Keratinocyte (primary cell): ENCODE measurements around the gene PIGZ. TPM values are rescaled to one million over a fixed set of nuclear protein-coding genes. Genes with fewer than 3 reads are reported as not detected.

ENCODE experiments used
- DNase-seq: peaks from one replicate; pipeline ENCODE4 v3.0.0-alpha.2; 2011; ENCODE audit warnings: low read depth, missing footprints, low spot score
- FAIRE-seq: peaks from 2 replicates; lab custom pipeline; 2011; peaks lifted over from hg19 to GRCh38; lab: Jason Lieb, UNC
- H2AFZ ChIP-seq: 2 replicates; pipeline ENCODE4 v1.6.0; 2012; ENCODE audit warnings: low read length, control low read depth, inconsistent platforms; ENCODE audit not compliant: control insufficient read depth
- H3K27ac ChIP-seq: 2 replicates; pipeline ENCODE4 v1.5.1; 2011; ENCODE audit warnings: low read length; ENCODE audit not compliant: control insufficient read depth, insufficient read depth
- H3K27me3 ChIP-seq: 3 replicates; pipeline ENCODE4 v1.6.0; 2011; ENCODE audit warnings: low read length; ENCODE audit not compliant: control insufficient read depth, insufficient read depth; ENCODE audit errors: extremely low read depth
- H3K36me3 ChIP-seq, 2 experiments: 2 replicates in 1 of 2; 3 replicates in 1 of 2; pipeline ENCODE4 v1.5.1; 2011; ENCODE audit warnings: low read length in 2 of 2, mild to moderate bottlenecking in 1 of 2; ENCODE audit not compliant: control insufficient read depth in 2 of 2, insufficient read depth in 2 of 2; ENCODE audit errors: extremely low read depth in 1 of 2
- H3K4me1 ChIP-seq: 3 replicates; pipeline ENCODE4 v1.5.1; 2011; ENCODE audit warnings: low read length; ENCODE audit not compliant: control insufficient read depth, insufficient read depth; ENCODE audit errors: extremely low read depth
- H3K4me2 ChIP-seq: 3 replicates; pipeline ENCODE4 v1.6.0; 2011; ENCODE audit warnings: low read depth, low read length; ENCODE audit not compliant: control insufficient read depth, insufficient read depth; ENCODE audit errors: extremely low read depth
- H3K4me3 ChIP-seq, 3 experiments: fragments of 200-600 bp in 1 of 3; sonication (generic) in 1 of 3; 2 replicates in 2 of 3; 3 replicates in 1 of 3; pipeline ENCODE4 v1.5.1; 2011 to 2016; ENCODE audit warnings: low read length in 3 of 3, mild to moderate bottlenecking in 3 of 3, control low read depth in 2 of 3, inconsistent platforms in 1 of 3, low read depth in 1 of 3, mixed read lengths in 1 of 3, mixed run types in 1 of 3, moderate library complexity in 1 of 3; ENCODE audit not compliant: control insufficient read depth in 2 of 3, insufficient read depth in 2 of 3; ENCODE audit errors: extremely low read depth in 1 of 3
- H3K79me2 ChIP-seq: 2 replicates; pipeline ENCODE4 v1.6.0; 2012; ENCODE audit warnings: low read length; ENCODE audit not compliant: control insufficient read depth, insufficient read depth
- H3K9ac ChIP-seq: 3 replicates; pipeline ENCODE4 v1.6.0; 2011; ENCODE audit warnings: low read length; ENCODE audit not compliant: control insufficient read depth, insufficient read depth; ENCODE audit errors: extremely low read depth
- H3K9me1 ChIP-seq: 3 replicates; pipeline ENCODE4 v1.6.0; 2011; ENCODE audit warnings: low read length; ENCODE audit not compliant: control insufficient read depth, insufficient read depth; ENCODE audit errors: extremely low read depth
- H3K9me3 ChIP-seq: 2 replicates; pipeline ENCODE4 v1.5.1; 2012; ENCODE audit warnings: low read depth, low read length; ENCODE audit not compliant: control insufficient read depth
- H4K20me1 ChIP-seq: 3 replicates; pipeline ENCODE4 v1.6.0; 2011; ENCODE audit warnings: low read length; ENCODE audit not compliant: control insufficient read depth, insufficient read depth; ENCODE audit errors: extremely low read depth
- CTCF ChIP-seq, 3 experiments: IDR thresholded peaks in 1 of 3; conservative IDR thresholded peaks in 1 of 3; optimal IDR thresholded peaks in 1 of 3; 2 replicates in 2 of 3; 3 replicates in 1 of 3; pipeline versions ENCODE3 to v1.5.1; 2011; ENCODE audit warnings: low read length in 3 of 3, mild to moderate bottlenecking in 3 of 3, moderate library complexity in 2 of 3, control low read depth in 1 of 3, inconsistent platforms in 1 of 3; ENCODE audit not compliant: insufficient read depth in 2 of 3; ENCODE audit errors: extremely low read depth in 1 of 3
- EZH2 ChIP-seq: IDR thresholded peaks from one replicate; pipeline ENCODE4 v1.6.1; 2012; ENCODE audit warnings: inconsistent platforms, mild to moderate bottlenecking, low read length, moderate library complexity
- dilution Hi-C: fragments of 300-500 bp; cut with MboI; formaldehyde crosslinking; loops from one replicate; pipeline ENCODE4 v1.7.0; 2020; ENCODE audit warnings: low sequenced_read_pairs; ENCODE audit not compliant: extremely low pct_ligation_motif_present
- polyA plus RNA-seq, 5 experiments: library from polyadenylated mRNA; depleted of rRNA in 3 of 5; stranded (reverse) in 3 of 5; stranded (forward) in 1 of 5; unstranded in 1 of 5; fragments of >200 nt; gene quantifications; 1 replicate in 1 of 5; 2 replicates in 3 of 5; 3 replicates in 1 of 5; pipeline versions ENCODE4 v1.2.1 to v1.2.3, GENCODE V29; 2011 to 2012; ENCODE audit warnings: missing spikeins in 2 of 5, low read depth in 1 of 5, low replicate concordance in 1 of 5

PIGZ gene
- polyA plus RNA-seq, 1 donor (not counting 4 experiments of a cell fraction or from before 2014, with no cell fraction given) = 1.4 TPM

- no peaks in the 10 kb centered on the region for H3K4me1 ChIP-seq
- no peaks in the 10 kb centered on the region for H3K9me3 ChIP-seq
- DNase-seq (no peak), FAIRE-seq (no peak)
- H3K36me3 ChIP-seq = no peaks in the 10 kb centered on the region
- H3K27ac ChIP-seq = no peak overlapping the region
- no peaks in the 10 kb centered on the region for H4K20me1 ChIP-seq
- H2AFZ ChIP-seq = no peak overlapping the region
- dilution Hi-C loops = no loop called here
- no peaks in the 10 kb centered on the region for H3K9me1 ChIP-seq
- no peak overlapping the region for H3K4me3 ChIP-seq
- no peak overlapping the region for H3K9ac ChIP-seq
- no peaks in the 10 kb centered on the region for H3K79me2 ChIP-seq
- no peak for TF ChIP-seq EZH2
- no peak for TF ChIP-seq CTCF (optimal IDR thresholded peaks at IDR 0.05 in 1 of 3, IDR thresholded peaks at IDR 0.05 in 1 of 3, conservative IDR thresholded peaks at IDR 0.05 in 1 of 3; ENCODE audit: extremely low read depth in 1 of 3, insufficient read depth in 2 of 3, low read length in 3 of 3)
- H3K27me3 ChIP-seq = no peaks in the 10 kb centered on the region
- H3K4me2 ChIP-seq = no peak overlapping the region
Measured at GRCh38 chr3:196951371-196951770, 17.3 kb downstream of the PIGZ start.

GRCh38 chr3:196949750-196950149, 18.9 kb downstream of the PIGZ start:
- no peaks in the 10 kb centered on the region for H4K20me1 ChIP-seq
- no peaks in the 10 kb centered on the region for H3K79me2 ChIP-seq
- no peak for TF ChIP-seq EZH2
- TF ChIP-seq CTCF (optimal IDR thresholded peaks at IDR 0.05 in 1 of 3, IDR thresholded peaks at IDR 0.05 in 1 of 3, conservative IDR thresholded peaks at IDR 0.05 in 1 of 3; ENCODE audit: extremely low read depth in 1 of 3, insufficient read depth in 2 of 3, low read length in 3 of 3) = no peak
- FAIRE-seq = no peak
- no peaks in the 10 kb centered on the region for H3K9me3 ChIP-seq
- H3K4me3 ChIP-seq = no peak overlapping the region
- H3K9me1 ChIP-seq = no peaks in the 10 kb centered on the region
- H3K36me3 ChIP-seq = no peaks in the 10 kb centered on the region
- dilution Hi-C loops = no loop called here
- no peak overlapping the region for H3K4me2 ChIP-seq
- no peak overlapping the region for H3K9ac ChIP-seq
- no peak for DNase-seq
- H3K27ac ChIP-seq = no peak overlapping the region
- H3K27me3 ChIP-seq = no peaks in the 10 kb centered on the region
- H3K4me1 ChIP-seq = no peaks in the 10 kb centered on the region
- H2AFZ ChIP-seq = no peak overlapping the region
